H1 (cell line): ENCODE data around the gene RUVBL1. TPM values are rescaled to one million over a fixed set of nuclear protein-coding genes. Genes with fewer than 3 reads are reported as not detected.

Source experiments
- CTCF ChIA-PET: fragments of 300-600 bp; sonication (Branson Sonifier 250); formaldehyde crosslinking; loops from one replicate; lab custom pipeline; 2021; ENCODE audit not compliant: partially characterized antibody; lab: Charles Lee
- POLR2A ChIA-PET: fragments of 300-600 bp; sonication (Branson Sonifier 250); formaldehyde crosslinking; loops from one replicate; lab custom pipeline; 2021; ENCODE audit warnings: inconsistent platforms; ENCODE audit not compliant: partially characterized antibody; lab: Charles Lee
- DNase-seq, 2 experiments: peaks; one replicate each; pipeline versions ENCODE4 v3.0.0 to v3.0.0-alpha.2; 2010 to 2022; ENCODE audit warnings: low spot score in 2 of 2, low read depth in 1 of 2, mixed read lengths in 1 of 2
- FAIRE-seq: peaks from 2 replicates; lab custom pipeline; 2011; peaks lifted over from hg19 to GRCh38; lab: Jason Lieb, UNC
- H2AFZ ChIP-seq: 2 replicates; pipeline ENCODE4 v1.8.1; 2012; ENCODE audit warnings: low read length, inconsistent platforms
- H2AK5ac ChIP-seq: 2 replicates; pipeline ENCODE4 v1.6.1; 2013; ENCODE audit warnings: low read depth, low read length
- H2BK120ac ChIP-seq: replicated peaks from 2 replicates; pipeline ENCODE3; 2013; ENCODE audit warnings: low read depth, low read length, inconsistent platforms
- H2BK12ac ChIP-seq: 2 replicates; pipeline ENCODE4 v1.6.1; 2013; ENCODE audit warnings: low read depth, low read length
- H2BK15ac ChIP-seq: 2 replicates; pipeline ENCODE4 v1.6.1; 2013; ENCODE audit warnings: low read length
- H2BK20ac ChIP-seq: 2 replicates; pipeline ENCODE4 v1.6.1; 2013; ENCODE audit warnings: low read length
- H2BK5ac ChIP-seq: 2 replicates; pipeline ENCODE4 v1.6.1; 2013; ENCODE audit warnings: low read depth, low read length
- H3K14ac ChIP-seq: 2 replicates; pipeline ENCODE4 v1.6.1; 2013; ENCODE audit warnings: inconsistent platforms; ENCODE audit not compliant: insufficient read length
- H3K18ac ChIP-seq: 2 replicates; pipeline ENCODE4 v1.6.1; 2013; ENCODE audit warnings: low read length; ENCODE audit errors: extremely low read depth
- H3K23ac ChIP-seq: 2 replicates; pipeline ENCODE4 v1.6.1; 2013; ENCODE audit warnings: inconsistent platforms; ENCODE audit not compliant: insufficient read length
- H3K23me2 ChIP-seq: 2 replicates; pipeline ENCODE4 v1.6.1; 2013; ENCODE audit warnings: low read depth, low read length
- H3K27ac ChIP-seq: 2 replicates; pipeline ENCODE4 v1.6.1; 2011; ENCODE audit warnings: low read depth, low read length, inconsistent platforms
- H3K27me3 ChIP-seq, 4 experiments: replicated peaks in 1 of 4; 1 replicate in 1 of 4; 2 replicates in 3 of 4; pipeline versions ENCODE4 v1.6.1 to v1.8.1; 2011 to 2013; ENCODE audit warnings: low read length in 3 of 4, mild to moderate bottlenecking in 3 of 4, inconsistent platforms in 2 of 4, mixed read lengths in 2 of 4, moderate library complexity in 1 of 4; ENCODE audit not compliant: control insufficient read depth in 3 of 4, insufficient read depth in 3 of 4; ENCODE audit errors: extremely low read depth in 1 of 4
- H3K36me3 ChIP-seq, 4 experiments: 2 replicates each; pipeline versions ENCODE4 v1.6.1 to v1.8.1; 2011 to 2013; ENCODE audit warnings: mild to moderate bottlenecking in 4 of 4, low read length in 3 of 4, moderate library complexity in 2 of 4, control low read depth in 1 of 4, inconsistent platforms in 1 of 4; ENCODE audit not compliant: insufficient read depth in 4 of 4, control insufficient read depth in 2 of 4
- H3K4ac ChIP-seq: replicated peaks from 2 replicates; pipeline ENCODE3; 2013; ENCODE audit warnings: low read length, low read depth, mixed read lengths, inconsistent platforms; ENCODE audit not compliant: insufficient read length
- H3K4me1 ChIP-seq, 4 experiments: replicated peaks in 1 of 4; 1 replicate in 1 of 4; 2 replicates in 3 of 4; pipeline versions ENCODE4 v1.6.1 to v1.8.1; 2011 to 2013; ENCODE audit warnings: low read length in 3 of 4, inconsistent platforms in 2 of 4, mixed read lengths in 1 of 4; ENCODE audit not compliant: insufficient read depth in 4 of 4, control insufficient read depth in 3 of 4
- H3K4me2 ChIP-seq, 2 experiments: 2 replicates each; pipeline versions ENCODE4 v1.6.1 to v1.8.1; 2011 to 2013; ENCODE audit warnings: low read depth in 2 of 2, low read length in 2 of 2, control low read depth in 1 of 2, inconsistent platforms in 1 of 2, mild to moderate bottlenecking in 1 of 2; ENCODE audit not compliant: insufficient read depth in 1 of 2
- H3K4me3 ChIP-seq, 4 experiments: fragments of 200-600, 300-600 bp in 1 of 4; sonication (generic), shearing (Covaris generic), sonication (Bioruptor Twin) in 1 of 4; 2 replicates each; pipeline versions ENCODE4 v1.5.1 to v1.8.1; 2011 to 2016; ENCODE audit warnings: low read length in 4 of 4, low read depth in 3 of 4, control low read depth in 2 of 4, inconsistent platforms in 2 of 4, mild to moderate bottlenecking in 2 of 4, mixed read lengths in 1 of 4, moderate library complexity in 1 of 4; ENCODE audit not compliant: insufficient read depth in 2 of 4; ENCODE audit errors: extremely low read depth in 1 of 4
- H3K56ac ChIP-seq: replicated peaks from 2 replicates; pipeline ENCODE3; 2013; ENCODE audit warnings: low read depth, mild to moderate bottlenecking, mixed read lengths, low read length, inconsistent platforms; ENCODE audit not compliant: insufficient read length
- H3K79me1 ChIP-seq: 2 replicates; pipeline ENCODE4 v1.6.1; 2013; ENCODE audit warnings: low read depth, low read length, control low read depth
- H3K79me2 ChIP-seq, 2 experiments: 2 replicates each; pipeline versions ENCODE4 v1.6.1 to v1.8.1; 2012 to 2013; ENCODE audit warnings: low read length in 2 of 2, mild to moderate bottlenecking in 2 of 2, inconsistent platforms in 1 of 2; ENCODE audit not compliant: insufficient read depth in 2 of 2, control insufficient read depth in 1 of 2
- H3K9ac ChIP-seq, 4 experiments: replicated peaks in 1 of 4; 1 replicate in 1 of 4; 2 replicates in 3 of 4; pipeline versions ENCODE4 v1.6.1 to v1.8.1; 2011 to 2013; ENCODE audit warnings: low read depth in 3 of 4, low read length in 3 of 4, control low read depth in 2 of 4, mild to moderate bottlenecking in 2 of 4, moderate library complexity in 2 of 4, inconsistent platforms in 1 of 4; ENCODE audit errors: extremely low read depth in 1 of 4
- H3K9me3 ChIP-seq, 2 experiments: 2 replicates each; pipeline versions ENCODE4 v1.6.1 to v1.8.1; 2012 to 2013; ENCODE audit warnings: mild to moderate bottlenecking in 2 of 2, moderate library complexity in 2 of 2, control low read depth in 1 of 2, inconsistent platforms in 1 of 2, low read depth in 1 of 2, low read length in 1 of 2, mixed read lengths in 1 of 2; ENCODE audit not compliant: insufficient read depth in 2 of 2
- H4K20me1 ChIP-seq, 2 experiments: replicated peaks in 1 of 2; 2 replicates each; pipeline versions ENCODE3 to v1.8.1; 2011 to 2013; ENCODE audit warnings: inconsistent platforms in 2 of 2, low read length in 2 of 2, mild to moderate bottlenecking in 1 of 2; ENCODE audit not compliant: insufficient read depth in 2 of 2, control insufficient read depth in 1 of 2
- H4K5ac ChIP-seq: 2 replicates; pipeline ENCODE4 v1.6.1; 2013; ENCODE audit warnings: low read length, low read depth, mixed read lengths, inconsistent platforms; ENCODE audit not compliant: insufficient read length
- H4K8ac ChIP-seq: 2 replicates; pipeline ENCODE4 v1.8.0; 2013; ENCODE audit warnings: mild to moderate bottlenecking, moderate library complexity, low read length, inconsistent platforms; ENCODE audit not compliant: insufficient read depth; ENCODE audit errors: extremely low read depth
- H4K91ac ChIP-seq: replicated peaks from 2 replicates; pipeline ENCODE3; 2013; ENCODE audit warnings: low read length, mixed read lengths, inconsistent platforms; ENCODE audit not compliant: insufficient read length
- CBX8 ChIP-seq: fragments of 300-800, 300-1000 bp; sonication (generic); IDR thresholded peaks from 2 replicates; pipeline ENCODE4 v1.7.1; 2016; ENCODE audit warnings: low read depth, low read length, borderline replicate concordance
- KDM1A ChIP-seq: fragments of 200-600, 300-600 bp; sonication (generic); IDR thresholded peaks from 2 replicates; pipeline ENCODE4 v1.7.1; 2016; ENCODE audit warnings: mild to moderate bottlenecking, low read length, borderline replicate concordance
- NRF1 ChIP-seq: IDR thresholded peaks from 2 replicates; pipeline ENCODE4 v1.6.1; 2011; ENCODE audit warnings: mild to moderate bottlenecking, low read depth, low read length, improper control_type of control experiment
- POLR2A ChIP-seq, 2 experiments: IDR thresholded peaks; 1 replicate in 1 of 2; 2 replicates in 1 of 2; pipeline ENCODE4 v1.6.1; 2011; ENCODE audit warnings: low read depth in 2 of 2, low read length in 2 of 2, mild to moderate bottlenecking in 2 of 2; ENCODE audit errors: control extremely low read depth in 1 of 2
- SUZ12 ChIP-seq: fragments of 200-600 bp; sonication (generic); IDR thresholded peaks from 2 replicates; pipeline ENCODE4 v1.6.1; 2012; ENCODE audit warnings: mild to moderate bottlenecking, inconsistent platforms, low read length, moderate library complexity, mixed read lengths
- WGBS, 2 experiments: shearing (Covaris generic) in 1 of 2; methylation state at CpG; one replicate each; pipeline versions ENCODE4 v1.1.6 to v1.1.7; 2013 to 2015; ENCODE audit warnings: low lambda C conversion rate in 2 of 2, mixed read lengths in 2 of 2, inconsistent platforms in 1 of 2, low coverage in 1 of 2, missing lambda C conversion rate in 1 of 2; ENCODE audit not compliant: insufficient replicate concordance in 2 of 2, insufficient coverage in 1 of 2, insufficient read length in 1 of 2; ENCODE audit errors: extremely low coverage in 1 of 2, missing lambda C conversion rate in 1 of 2; 5-methylcytosine and 5-hydroxymethylcytosine counted together
- polyA plus RNA-seq, 7 experiments: library from polyadenylated mRNA; depleted of rRNA in 3 of 7; stranded (reverse) in 5 of 7; unstranded in 2 of 7; fragments of >200 nt in 5 of 7; fragments of 200-250 nt in 2 of 7; gene quantifications; 1 replicate in 5 of 7; 2 replicates in 1 of 7; 4 replicates in 1 of 7; pipeline versions ENCODE4 v1.2.1 to v1.2.3, GENCODE V29; 2011 to 2013; ENCODE audit warnings: missing spikeins in 2 of 7, mixed read lengths in 2 of 7
- total RNA-seq: library from RNA; stranded (reverse); fragmentation: NEBNext Ultra II Directional; extraction: Animal tissue kit (Norgen Biotek cat#: 25700); gene quantifications from 2 replicates; pipeline ENCODE4 v1.2.1, GENCODE V29; 2021
- TF ChIP-seq, protein P1 (sequence below): IDR thresholded peaks from 2 replicates; pipeline ENCODE4 v1.6.1; 2012; ENCODE audit warnings: low read length, inconsistent platforms
- TF ChIP-seq, protein P2 (sequence below): IDR thresholded peaks from 2 replicates; pipeline ENCODE4 v1.6.1; 2011; ENCODE audit warnings: low read length, improper control_type of control experiment

The RUVBL1 gene
- total and polyA plus RNA-seq, 2 of the 8 experiments (the other 6 are each of a cell fraction or from before 2014, with no cell fraction given) = 112 to 135 TPM

DNA sequence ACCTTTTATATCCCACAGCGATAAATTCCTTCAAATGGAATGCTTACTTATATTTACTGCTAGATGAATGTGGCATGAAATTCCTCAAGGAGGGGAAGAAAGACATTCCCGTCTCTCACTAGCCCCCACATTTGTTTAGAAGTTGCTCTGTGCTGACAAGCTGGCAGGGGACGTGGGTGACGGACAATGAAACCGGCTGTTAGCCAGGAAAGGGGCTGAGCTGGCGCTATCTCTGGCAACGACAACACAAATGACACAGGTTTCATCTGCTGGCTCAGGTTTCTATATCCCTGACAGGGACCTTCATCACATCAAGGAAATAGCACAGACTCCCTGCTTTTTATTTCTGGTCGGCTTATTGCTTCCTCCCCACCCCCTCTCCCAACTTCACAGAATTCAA is 15.8 kb downstream of the RUVBL1 start:
- Histone ChIP-seq H2AK5ac (no peak overlapping the region), H3K4me3 (no peak overlapping the region), H2BK120ac (no peak overlapping the region), H2BK5ac (no peak overlapping the region), H4K91ac (no peak overlapping the region), H4K5ac (no peak overlapping the region), H3K27me3 (no peaks in the 10 kb centered on the region), H3K9ac (no peak overlapping the region), H2BK15ac (no peak overlapping the region), H3K4me2 (no peak overlapping the region), H3K4ac (no peak overlapping the region), H3K18ac (no peak overlapping the region), H2BK20ac (no peak overlapping the region), H3K56ac (no peak overlapping the region), H3K9me3 (no peaks in the 10 kb centered on the region), H3K79me1 (peaks cover 5% of the 10 kb centered on the region; the same call in 1 of the 2 replicates), H3K79me2 (peaks cover 0 to 37% of the 10 kb centered on the region in 2 experiments; a peak in 2 of 4 replicates), H3K4me1 (no peaks in the 10 kb centered on the region), H2BK12ac (no peak overlapping the region), H3K14ac (no peak overlapping the region), H2AFZ (no peak overlapping the region), H3K36me3 (peaks cover 24 to 77% (median 47%) of the 10 kb centered on the region in 4 experiments), H4K20me1 (peaks cover 3 to 6% of the 10 kb centered on the region in 2 experiments), H3K23me2 (no peaks in the 10 kb centered on the region), H3K23ac (no peak overlapping the region), H4K8ac (no peak overlapping the region), H3K27ac (no peak overlapping the region)
- ChIA-PET POLR2A (interaction anchor here (2.5 kb wide), 1 partner anchor 15 kb away, joined by 7 read pairs; no protein-coding TSS in a partner anchor), CTCF (no interaction called here)
- no peak for DNase-seq
- TF ChIP-seq, protein P1, sequence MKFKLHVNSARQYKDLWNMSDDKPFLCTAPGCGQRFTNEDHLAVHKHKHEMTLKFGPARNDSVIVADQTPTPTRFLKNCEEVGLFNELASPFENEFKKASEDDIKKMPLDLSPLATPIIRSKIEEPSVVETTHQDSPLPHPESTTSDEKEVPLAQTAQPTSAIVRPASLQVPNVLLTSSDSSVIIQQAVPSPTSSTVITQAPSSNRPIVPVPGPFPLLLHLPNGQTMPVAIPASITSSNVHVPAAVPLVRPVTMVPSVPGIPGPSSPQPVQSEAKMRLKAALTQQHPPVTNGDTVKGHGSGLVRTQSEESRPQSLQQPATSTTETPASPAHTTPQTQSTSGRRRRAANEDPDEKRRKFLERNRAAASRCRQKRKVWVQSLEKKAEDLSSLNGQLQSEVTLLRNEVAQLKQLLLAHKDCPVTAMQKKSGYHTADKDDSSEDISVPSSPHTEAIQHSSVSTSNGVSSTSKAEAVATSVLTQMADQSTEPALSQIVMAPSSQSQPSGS = no peak
- TF ChIP-seq KDM1A (no peak), NRF1 (no peak), SUZ12 (no peak), CBX8 (no peak), POLR2A (IDR thresholded peaks at IDR 0.05; ENCODE audit: control extremely low read depth in 1 of 2, low read depth in 2 of 2, low read length in 2 of 2) (no peak)
- TF ChIP-seq, protein P2, sequence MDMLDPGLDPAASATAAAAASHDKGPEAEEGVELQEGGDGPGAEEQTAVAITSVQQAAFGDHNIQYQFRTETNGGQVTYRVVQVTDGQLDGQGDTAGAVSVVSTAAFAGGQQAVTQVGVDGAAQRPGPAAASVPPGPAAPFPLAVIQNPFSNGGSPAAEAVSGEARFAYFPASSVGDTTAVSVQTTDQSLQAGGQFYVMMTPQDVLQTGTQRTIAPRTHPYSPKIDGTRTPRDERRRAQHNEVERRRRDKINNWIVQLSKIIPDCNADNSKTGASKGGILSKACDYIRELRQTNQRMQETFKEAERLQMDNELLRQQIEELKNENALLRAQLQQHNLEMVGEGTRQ = no peak
- FAIRE-seq = no peak
- 91% methylated on average over 8 of the region's 8 CpGs; no CpG with 5 or more reads in 1 of the 2 experiments for WGBS, 2 experiments
